Measurements from ENCODE around the gene GVQW3. TPM values are rescaled to one million over a fixed set of nuclear protein-coding genes. Genes with fewer than 3 reads are reported as not detected.

GVQW3 gene
- total and polyA plus RNA-seq, 12 donors: 0.54 to 10.9 (median 2.4) TPM

DNA sequence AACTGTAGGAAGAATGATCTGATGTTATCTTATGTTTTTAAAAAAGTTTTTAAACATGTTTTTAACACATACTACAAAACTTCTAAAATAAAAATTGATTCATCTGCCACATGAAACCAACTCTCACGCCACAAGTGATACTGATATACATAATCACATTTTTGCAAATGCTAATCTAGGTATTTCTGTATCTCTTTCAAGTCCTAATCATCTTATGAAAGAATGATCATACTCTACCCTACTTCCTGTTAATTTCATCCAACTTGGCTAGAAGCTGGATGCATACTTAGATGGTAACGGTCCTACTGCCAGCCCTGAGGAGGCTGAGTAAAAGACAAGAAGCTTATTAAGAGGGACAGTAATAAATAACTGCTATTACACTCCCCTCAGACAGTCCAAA is 19.3 kb upstream of the GVQW3 start:
- H3K4me3 ChIP-seq: no peak overlapping the region
- peak overlapping the region in 2 of 5 donors; percentile 5 to 22 for H3K27ac ChIP-seq
- H3K27me3 ChIP-seq: no peaks in the 10 kb centered on the region
- intact Hi-C loops (cut with DNase I): no loop called here
- DNase-seq: no peak
- H3K36me3 ChIP-seq (replicated peaks in 1 of 2): no peaks in the 10 kb centered on the region
- peaks cover 14 to 15% of the 10 kb centered on the region in 2 donors for H3K4me1 ChIP-seq (replicated peaks in 1 of 2)
- WGBS, 4 donors: 70 to 79% (median 72%) methylated on average over 2 of the region's 2 CpGs
- H3K9me3 ChIP-seq (replicated peaks in 1 of 3): no peaks in the 10 kb centered on the region
- TF ChIP-seq POLR2A (IDR thresholded peaks at IDR 0.05): no peak
- TF ChIP-seq, protein P1, sequence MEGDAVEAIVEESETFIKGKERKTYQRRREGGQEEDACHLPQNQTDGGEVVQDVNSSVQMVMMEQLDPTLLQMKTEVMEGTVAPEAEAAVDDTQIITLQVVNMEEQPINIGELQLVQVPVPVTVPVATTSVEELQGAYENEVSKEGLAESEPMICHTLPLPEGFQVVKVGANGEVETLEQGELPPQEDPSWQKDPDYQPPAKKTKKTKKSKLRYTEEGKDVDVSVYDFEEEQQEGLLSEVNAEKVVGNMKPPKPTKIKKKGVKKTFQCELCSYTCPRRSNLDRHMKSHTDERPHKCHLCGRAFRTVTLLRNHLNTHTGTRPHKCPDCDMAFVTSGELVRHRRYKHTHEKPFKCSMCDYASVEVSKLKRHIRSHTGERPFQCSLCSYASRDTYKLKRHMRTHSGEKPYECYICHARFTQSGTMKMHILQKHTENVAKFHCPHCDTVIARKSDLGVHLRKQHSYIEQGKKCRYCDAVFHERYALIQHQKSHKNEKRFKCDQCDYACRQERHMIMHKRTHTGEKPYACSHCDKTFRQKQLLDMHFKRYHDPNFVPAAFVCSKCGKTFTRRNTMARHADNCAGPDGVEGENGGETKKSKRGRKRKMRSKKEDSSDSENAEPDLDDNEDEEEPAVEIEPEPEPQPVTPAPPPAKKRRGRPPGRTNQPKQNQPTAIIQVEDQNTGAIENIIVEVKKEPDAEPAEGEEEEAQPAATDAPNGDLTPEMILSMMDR (IDR thresholded peaks at IDR 0.05): no peak

GRCh38 chr11:76362716-76363115 is 18.4 kb upstream of the GVQW3 start:
- Histone ChIP-seq H3K36me3 (replicated peaks in 1 of 2) (no peaks in the 10 kb centered on the region), H3K27me3 (no peaks in the 10 kb centered on the region), H3K4me1 (replicated peaks in 1 of 2) (peaks cover 15 to 16% of the 10 kb centered on the region in 2 donors), H3K27ac (no peak overlapping the region), H3K9me3 (replicated peaks in 1 of 3) (no peaks in the 10 kb centered on the region), H3K4me3 (no peak overlapping the region)
- 88 to 92% (median 90%) methylated on average over 7 of the region's 7 CpGs for WGBS, 4 donors
- no peak for DNase-seq
- TF ChIP-seq, protein P1 (IDR thresholded peaks at IDR 0.05): no peak
- no peak for TF ChIP-seq POLR2A (IDR thresholded peaks at IDR 0.05)
- intact Hi-C loops (cut with DNase I): no loop called here

GRCh38 chr11:76365038-76365679 is 16.0 kb upstream of the GVQW3 start:
- no peak overlapping the region for H3K27ac ChIP-seq
- 90 to 94% (median 92%) methylated on average over 16 of the region's 16 CpGs for WGBS, 4 donors
- peak in 1 of 7 donors; percentile 9 for DNase-seq
- intact Hi-C loops (cut with DNase I): no loop called here
- no peaks in the 10 kb centered on the region for H3K36me3 ChIP-seq (replicated peaks in 1 of 2)
- H3K27me3 ChIP-seq: no peaks in the 10 kb centered on the region
- H3K4me3 ChIP-seq: no peak overlapping the region
- TF ChIP-seq, protein P1 (IDR thresholded peaks at IDR 0.05): no peak
- no peak for TF ChIP-seq POLR2A (IDR thresholded peaks at IDR 0.05)
- no peaks in the 10 kb centered on the region for H3K9me3 ChIP-seq (replicated peaks in 1 of 3)
- H3K4me1 ChIP-seq (replicated peaks in 1 of 2): peaks cover 29 to 38% of the 10 kb centered on the region in 2 donors

- no peak for DNase-seq
- WGBS, 4 donors: 38 to 52% (median 41%) methylated on average over 1 of the region's 1 CpG
- H3K27me3 ChIP-seq: no peaks in the 10 kb centered on the region
- TF ChIP-seq, protein P1 (IDR thresholded peaks at IDR 0.05): no peak
- TF ChIP-seq POLR2A (IDR thresholded peaks at IDR 0.05): no peak
- H3K4me1 ChIP-seq (replicated peaks in 1 of 2): peaks cover 17 to 35% of the 10 kb centered on the region in 2 donors
- H3K27ac ChIP-seq: no peak overlapping the region
- no peaks in the 10 kb centered on the region for H3K9me3 ChIP-seq (replicated peaks in 1 of 3)
- H3K4me3 ChIP-seq: no peak overlapping the region
- no peaks in the 10 kb centered on the region for H3K36me3 ChIP-seq (replicated peaks in 1 of 2)
- intact Hi-C loops (cut with DNase I): no loop called here
Measured at GRCh38 chr11:76368490-76368889, 12.6 kb upstream of the GVQW3 start.

All from adrenal gland (tissue), 12 donors.